NOMO-1 treated with DMSO at 0.1 percent for 48 hours (cell line): ENCODE results near the gene RGS7.
"Not testable (repeated sequence)": the region's sequence is repeated elsewhere in the genome, so short reads cannot be mapped to it uniquely, and the experiment has no call there.

ENCODE experiments used
- DNase-seq: peaks from one replicate; lab custom pipeline; 2025; ENCODE audit not compliant: unreplicated experiment; lab: John Stamatoyannopoulos, UW

Gene RGS7

DNA sequence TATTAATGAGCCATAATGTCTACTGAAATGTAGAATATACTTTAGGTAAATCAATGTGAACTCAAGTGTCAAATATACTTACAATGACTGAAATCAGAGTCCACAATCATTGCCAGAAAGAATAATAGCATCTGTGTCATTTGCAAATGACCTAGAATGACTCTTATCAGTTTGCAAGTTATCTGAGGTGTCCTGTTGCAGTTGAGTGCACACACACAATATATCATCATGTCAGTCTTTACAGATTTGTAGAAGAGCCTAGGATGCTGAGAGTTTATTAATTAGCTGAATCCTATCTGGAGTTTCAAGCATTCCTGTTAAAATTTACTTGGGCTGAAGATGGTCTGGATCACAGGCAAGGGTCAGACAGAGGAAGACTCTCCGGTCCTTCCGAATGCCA is 421.1 kb downstream of the RGS7 start:
- DNase-seq = no peak

- no peak for DNase-seq
Measured at GRCh38 chr1:240931031-240931430, 426.0 kb downstream of the RGS7 start.

DNA sequence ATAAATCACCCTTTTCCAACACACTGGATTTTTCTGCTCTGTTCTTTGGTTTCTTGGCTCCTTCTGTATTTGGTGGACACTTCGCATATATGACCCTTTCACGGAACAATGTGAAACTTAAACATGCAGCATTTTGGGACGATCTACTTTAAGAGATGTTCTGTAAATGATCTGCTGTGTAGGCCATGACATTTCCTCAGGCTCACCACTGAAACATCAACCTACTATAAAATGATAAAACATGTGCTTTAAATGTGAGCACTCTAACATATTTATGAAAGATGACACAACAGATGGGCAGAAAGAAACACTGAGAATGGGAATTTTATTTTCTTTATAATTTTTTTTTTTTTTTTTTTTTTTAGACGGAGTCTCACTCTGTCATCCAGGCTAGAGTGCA is 428.7 kb downstream of the RGS7 start:
- no peak for DNase-seq

DNA sequence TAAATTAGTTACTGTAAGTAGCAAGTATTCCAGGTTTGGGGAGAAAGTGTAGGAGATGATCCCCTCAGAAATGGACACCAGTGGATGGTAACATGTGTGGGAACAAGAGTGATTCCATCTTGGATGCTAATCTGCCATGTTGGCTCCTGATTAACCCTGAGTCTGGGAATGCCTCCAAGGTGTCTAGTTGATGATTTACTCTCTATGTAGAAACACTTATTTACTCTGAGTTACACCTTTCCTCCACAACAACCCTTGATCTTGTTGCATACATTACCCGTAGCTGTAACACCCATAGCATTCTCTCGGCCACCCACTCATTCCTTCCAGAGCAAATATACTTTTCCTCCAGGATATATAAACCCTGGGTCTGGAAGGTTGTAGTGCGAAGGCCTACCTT is 429.2 kb downstream of the RGS7 start:
- DNase-seq = no peak

DNA sequence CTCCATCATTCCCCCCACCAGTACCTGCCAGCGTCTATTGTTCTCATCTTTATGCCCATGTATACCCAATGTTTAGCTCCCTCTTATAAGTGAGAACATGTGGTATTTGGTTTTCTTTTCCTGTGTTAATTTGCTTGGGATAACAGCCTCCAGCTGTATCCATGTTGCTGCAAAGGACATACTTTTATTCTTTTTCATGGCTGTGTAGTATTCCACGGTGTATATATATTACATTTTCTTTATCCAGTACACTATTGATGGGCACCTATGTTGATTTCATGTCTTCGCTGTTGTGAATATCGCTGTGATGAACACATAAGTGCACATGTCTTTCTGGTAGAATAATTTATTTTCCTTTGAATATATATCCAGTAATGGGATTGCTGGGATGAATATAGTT is 431.7 kb downstream of the RGS7 start:
- no peak for DNase-seq

DNA sequence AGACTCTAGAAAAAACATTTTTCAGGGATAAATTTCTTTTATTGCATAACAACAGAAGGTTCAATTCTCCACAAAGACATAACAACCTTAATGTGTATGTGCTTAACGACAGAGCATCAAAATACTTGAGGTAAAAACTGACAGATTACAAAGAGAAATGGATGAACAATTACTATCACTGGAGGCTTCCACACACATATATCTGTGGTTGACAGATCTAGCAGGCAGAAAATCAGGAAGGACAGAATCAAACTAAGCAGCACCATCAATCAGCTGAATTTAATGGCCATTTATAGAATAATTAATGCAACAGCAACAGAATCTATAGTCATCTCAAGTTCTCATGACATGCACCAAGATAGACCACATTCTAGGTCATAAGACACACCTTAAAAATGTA is 439.0 kb downstream of the RGS7 start:
- no peak for DNase-seq

DNA sequence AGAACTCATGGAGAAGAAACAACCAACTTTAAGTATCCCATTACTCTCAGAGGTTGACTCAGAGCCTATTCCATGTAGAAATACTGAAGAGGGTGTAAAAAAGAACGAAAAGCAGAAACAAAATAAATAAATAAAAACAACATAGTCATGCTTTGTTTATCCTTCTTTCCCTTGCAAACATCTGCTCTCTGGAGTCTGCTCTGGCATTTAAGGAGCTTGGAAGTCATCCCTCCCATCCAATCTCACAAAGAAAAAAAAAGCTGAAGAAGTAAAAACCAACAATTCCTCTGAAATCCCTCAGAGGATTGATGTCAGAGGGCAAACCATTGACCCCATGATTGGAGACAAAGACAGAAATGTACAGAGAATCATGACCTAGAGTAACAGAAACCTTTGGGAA is 442.5 kb downstream of the RGS7 start:
- no peak for DNase-seq

GRCh38 chr1:240912821-240913220 is 444.2 kb downstream of the RGS7 start:
- DNase-seq = no peak

DNA sequence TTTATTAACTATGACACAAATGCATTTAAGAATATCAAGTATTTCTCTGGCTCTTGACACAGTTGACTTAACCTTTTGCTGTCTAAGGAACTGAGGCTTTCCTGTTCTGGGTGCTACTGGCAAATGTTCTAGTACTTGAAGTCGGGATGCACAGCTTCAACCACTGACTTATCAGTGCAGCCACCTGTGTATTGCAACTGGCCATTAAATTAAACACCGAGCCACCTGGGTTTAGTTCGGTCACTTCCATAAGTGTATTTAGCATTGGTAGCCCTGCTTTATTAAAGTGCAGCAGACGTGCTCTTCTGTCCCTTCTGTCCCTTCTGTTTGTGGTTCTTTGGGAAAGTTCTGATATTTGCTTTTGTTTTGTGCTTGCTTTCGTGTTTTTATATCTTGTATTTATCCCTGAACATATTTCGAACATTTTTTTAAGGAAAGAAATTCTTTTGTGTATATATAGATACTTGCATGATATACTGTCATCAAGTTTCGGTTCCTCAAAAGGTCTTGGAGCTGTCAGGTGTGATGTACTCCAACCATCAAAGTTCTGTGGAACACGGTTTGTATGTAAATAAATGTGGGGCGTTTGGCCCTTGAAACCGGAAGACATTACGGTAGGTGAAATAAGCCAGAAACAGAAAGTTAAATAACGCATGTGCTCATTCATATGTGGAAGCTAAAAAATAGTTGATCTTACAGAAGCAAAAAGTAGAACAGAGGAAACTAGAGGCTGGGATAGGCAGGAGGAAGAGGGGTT is 447.1 kb downstream of the RGS7 start:
- no peak for DNase-seq

GRCh38 chr1:240906477-240906876 is 450.5 kb downstream of the RGS7 start:
- DNase-seq = no peak

DNA sequence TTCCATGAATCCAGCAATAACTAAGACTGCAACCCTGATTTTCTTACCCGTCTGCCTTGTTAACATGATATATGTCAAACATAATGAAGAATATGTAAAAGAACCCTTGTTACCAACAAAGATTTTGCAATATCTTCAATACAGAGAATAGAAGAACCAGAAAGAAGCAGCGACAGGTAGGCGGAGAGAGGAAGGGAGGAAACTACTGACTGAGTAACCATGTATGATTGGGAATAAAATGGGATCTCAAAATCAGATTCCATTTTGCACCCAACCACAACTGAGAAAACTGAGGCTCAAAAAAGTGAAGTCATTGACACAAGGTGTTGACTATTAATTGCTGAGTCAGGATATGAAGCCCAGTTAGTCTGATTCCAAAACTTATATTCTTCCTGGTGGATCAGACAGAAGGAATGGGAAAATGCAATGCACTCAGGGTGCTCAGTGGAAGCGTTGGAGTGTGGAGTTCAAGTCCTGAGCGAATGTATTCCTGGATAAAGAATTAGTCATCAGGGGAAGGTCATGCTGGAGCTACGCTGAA is 451.7 kb downstream of the RGS7 start:
- DNase-seq = no peak

- not testable (repeated sequence) for DNase-seq
Measured at GRCh38 chr1:240895424-240895823, 461.6 kb downstream of the RGS7 start.

DNA sequence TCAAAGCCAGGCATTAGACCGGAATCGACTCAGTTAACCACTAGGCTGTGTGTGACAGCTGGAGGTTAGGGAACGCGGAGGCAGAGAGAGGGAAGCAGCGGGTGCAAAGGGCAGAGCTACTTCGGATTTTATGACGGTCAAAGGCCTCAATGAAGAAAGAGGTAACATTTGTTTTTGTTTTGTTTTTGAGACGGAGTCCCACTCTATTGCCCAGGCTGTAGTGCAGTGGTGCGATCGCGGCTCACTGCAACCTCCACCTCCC is 468.3 kb downstream of the RGS7 start:
- DNase-seq = no peak

GRCh38 chr1:240888039-240888786 is 468.8 kb downstream of the RGS7 start:
- DNase-seq = peak; percentile 14

- no peak for DNase-seq
Measured at GRCh38 chr1:240883490-240883889, 473.5 kb downstream of the RGS7 start.

DNA sequence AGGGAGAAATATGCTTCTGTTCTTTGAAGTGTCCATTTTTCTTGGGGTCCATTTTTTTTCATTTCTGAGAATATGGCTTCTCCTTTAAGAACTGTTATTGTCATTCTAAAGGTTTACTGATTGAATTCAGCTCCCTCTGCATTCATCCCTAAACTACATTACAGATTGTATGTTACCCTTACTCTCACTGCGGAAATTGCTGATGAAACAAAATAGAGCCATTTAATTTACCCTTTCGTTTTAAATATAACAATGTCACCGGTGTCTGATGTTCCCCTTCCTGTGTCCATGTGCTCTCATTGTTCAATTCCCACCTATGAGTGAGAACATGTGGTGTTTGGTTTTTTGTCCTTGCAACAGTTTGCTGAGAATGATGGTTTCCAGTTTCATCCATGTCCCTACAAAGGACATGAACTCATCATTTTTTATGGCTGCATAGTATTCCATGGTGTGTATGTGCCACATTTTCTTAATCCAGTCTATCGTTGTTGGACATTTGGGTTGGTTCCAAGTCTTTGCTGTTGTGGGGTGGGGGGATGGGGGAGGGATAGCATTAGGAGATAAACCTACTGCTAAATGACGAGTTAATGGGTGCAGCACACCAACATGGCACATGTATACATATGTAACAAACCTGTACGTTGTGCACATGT is 474.2 kb downstream of the RGS7 start:
- DNase-seq = not testable (repeated sequence)

DNA sequence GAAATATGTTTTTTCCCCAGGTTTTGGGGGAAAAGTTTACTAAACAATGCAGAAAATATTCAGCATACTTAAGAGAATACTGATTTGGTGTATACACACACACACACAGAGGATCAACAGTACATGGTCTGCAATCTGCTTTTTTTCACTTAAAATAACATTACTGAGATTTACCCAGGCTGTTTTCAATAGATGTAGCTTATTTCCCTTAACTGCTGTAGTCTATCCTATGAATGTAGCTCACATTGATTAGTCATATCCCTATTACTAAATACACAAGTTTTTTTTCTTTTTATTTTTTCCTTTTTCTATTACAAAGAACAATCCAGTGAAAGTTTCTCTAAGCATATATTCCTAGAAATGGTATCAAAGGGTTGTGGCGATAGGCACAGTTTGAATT is 478.4 kb downstream of the RGS7 start:
- no peak for DNase-seq

DNA sequence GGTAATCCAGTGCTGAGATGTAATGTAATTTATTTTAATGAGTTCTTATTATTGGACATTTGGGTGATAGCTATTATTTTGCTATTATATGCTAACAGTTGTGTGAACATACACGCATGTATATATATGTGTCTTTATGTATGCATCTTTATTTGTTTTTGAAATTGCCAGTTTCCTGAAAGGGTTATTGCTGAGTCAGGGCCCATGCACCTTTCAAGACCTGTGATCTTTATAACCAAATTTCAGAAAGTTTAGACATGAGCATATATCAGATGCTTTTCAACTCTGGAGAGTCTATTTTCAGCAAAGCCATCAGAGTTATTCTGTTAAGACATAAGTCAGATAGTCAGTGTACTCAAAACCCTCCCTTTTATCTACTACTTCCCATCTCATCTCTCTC is 479.4 kb downstream of the RGS7 start:
- DNase-seq = no peak

- DNase-seq = no peak
Measured at GRCh38 chr1:240876071-240876470, 480.9 kb downstream of the RGS7 start.

- no peak for DNase-seq
Measured at GRCh38 chr1:240869071-240869470, 487.9 kb downstream of the RGS7 start.

GRCh38 chr1:240866724-240867123 is 490.3 kb downstream of the RGS7 start:
- DNase-seq = no peak

DNA sequence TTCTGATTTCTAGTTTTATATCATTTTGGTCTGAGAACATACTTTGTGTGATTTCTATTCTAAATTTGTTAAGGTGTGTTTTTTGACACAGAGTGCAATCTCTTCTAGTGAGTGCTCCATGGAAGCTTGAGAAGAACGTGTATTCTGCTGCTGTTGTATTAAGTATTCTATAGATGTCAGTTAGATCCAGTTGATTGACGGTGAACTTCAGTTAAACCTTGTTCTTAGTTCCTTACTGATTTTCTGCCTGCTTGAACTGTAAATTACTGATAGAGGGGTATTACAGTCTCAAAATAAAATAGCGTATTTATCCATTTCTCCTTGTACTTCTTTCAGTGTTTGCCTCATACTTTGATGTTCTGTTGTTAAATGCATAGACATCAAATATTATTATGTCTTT is 497.0 kb downstream of the RGS7 start:
- DNase-seq = no peak
